Measurements from ENCODE around the gene ATP10A.

ATP10A gene

DNA sequence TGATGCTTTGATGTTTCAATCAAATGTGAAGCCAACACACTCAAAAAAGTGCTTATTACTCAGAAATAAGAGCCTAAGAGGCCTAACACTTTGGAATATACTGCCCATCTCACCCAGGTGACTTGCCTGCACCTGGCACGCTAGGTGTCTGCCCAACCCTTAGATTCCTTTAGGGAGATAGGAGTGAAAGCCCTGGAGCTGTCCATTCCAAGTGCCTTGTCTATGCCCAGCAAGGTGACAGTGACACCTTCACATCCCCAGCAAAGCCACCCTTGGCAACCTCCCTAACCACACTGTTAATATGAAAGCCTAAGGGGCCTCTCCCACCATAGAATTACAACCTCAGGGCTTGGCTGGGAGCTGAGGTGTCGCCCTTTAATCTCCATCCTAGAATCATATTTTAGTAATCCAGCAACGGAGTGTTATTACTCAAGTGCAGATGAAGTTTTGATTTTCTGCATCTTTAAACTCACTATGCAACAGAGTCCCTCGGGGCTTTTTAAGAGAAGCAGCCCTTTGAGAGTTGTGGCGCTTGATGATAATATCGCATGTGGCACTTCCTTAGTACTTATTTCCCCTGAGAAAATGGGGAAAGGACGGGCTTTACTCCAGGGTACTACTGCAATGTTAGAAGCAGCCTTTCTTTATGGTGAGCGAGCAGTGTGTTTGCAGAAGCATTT is 24.8 kb downstream of the ATP10A start:
- Histone ChIP-seq H3K9ac (ENCODE audit: low read length) (no peak overlapping the region), H3K9me3 (ENCODE audit: low read length) (no peaks in the 10 kb centered on the region), H3K27me3 (ENCODE audit: control insufficient read depth in 1 of 2, insufficient read depth in 2 of 2, low read length in 2 of 2) (no peaks in the 10 kb centered on the region), H3K4me3 (ENCODE audit: low read depth in 1 of 2, low read length in 2 of 2) (no peak overlapping the region), H3K36me3 (ENCODE audit: insufficient read depth, low read length) (peaks cover 3% of the 10 kb centered on the region), H3K27ac (ENCODE audit: low read depth, low read length) (no peak overlapping the region), H3K4me1 (ENCODE audit: insufficient read depth, low read length) (peaks cover 2% of the 10 kb centered on the region)

DNA sequence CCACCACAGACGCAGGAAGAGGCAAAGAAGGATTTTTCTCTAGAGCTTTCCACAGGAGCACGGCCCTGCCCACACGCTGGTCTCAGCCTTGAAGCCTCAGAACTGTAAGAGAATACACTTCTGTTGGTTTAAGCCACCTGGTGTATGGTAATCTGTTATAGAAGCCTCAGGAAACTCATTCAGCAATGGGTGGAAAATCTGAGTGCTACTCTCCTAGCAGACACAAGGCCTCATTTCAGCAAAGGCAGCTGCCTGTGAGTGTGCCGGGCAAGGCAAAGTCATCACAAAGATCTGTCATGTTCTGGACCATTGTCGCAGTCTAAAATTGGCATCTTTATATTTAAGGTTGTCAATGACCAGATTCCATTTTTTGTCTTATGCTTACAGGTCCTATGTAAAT is 31.0 kb downstream of the ATP10A start:
- Histone ChIP-seq H3K36me3 (ENCODE audit: insufficient read depth, low read length) (no peaks in the 10 kb centered on the region), H3K27ac (ENCODE audit: low read depth, low read length) (peak overlapping the region; percentile 41), H3K4me3 (ENCODE audit: low read depth in 1 of 2, low read length in 2 of 2) (no peak overlapping the region), H3K9ac (ENCODE audit: low read length) (no peak overlapping the region), H3K9me3 (ENCODE audit: low read length) (no peaks in the 10 kb centered on the region), H3K27me3 (ENCODE audit: control insufficient read depth in 1 of 2, insufficient read depth in 2 of 2, low read length in 2 of 2) (no peaks in the 10 kb centered on the region), H3K4me1 (ENCODE audit: insufficient read depth, low read length) (peaks cover 26% of the 10 kb centered on the region)

DNA sequence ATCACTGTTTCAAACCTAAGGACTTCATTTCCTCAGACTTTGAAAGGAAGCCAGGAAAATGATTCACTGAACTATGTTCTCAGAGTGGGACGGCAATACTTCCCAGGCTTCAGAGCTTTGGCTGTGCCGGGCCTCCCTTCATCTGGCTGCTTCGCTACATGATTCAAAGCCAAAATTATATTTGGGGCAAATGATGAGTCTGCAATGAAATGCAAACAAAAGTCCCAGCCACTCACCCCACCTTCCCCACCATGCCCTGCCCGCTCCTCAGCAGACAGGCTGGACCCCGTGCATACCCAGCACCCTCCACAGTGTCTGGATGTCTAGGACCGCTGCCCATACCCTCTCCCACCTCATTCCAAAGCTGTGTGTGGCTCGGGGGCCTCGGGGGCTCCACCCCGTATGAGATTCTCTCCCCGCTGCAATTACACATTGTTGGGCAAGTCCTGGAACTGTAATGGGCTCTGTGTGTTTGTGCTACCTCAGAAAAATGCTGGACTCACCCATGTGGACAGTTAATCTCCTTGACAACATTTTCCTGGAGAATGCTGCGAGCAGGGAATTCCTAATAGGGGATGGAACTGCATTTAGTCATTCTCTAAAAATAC is 32.2 kb downstream of the ATP10A start:
- peak overlapping the region in 1 of 2 donors; percentile 0 for H3K4me3 ChIP-seq (ENCODE audit: low read depth in 1 of 2, low read length in 2 of 2)
- no peaks in the 10 kb centered on the region for H3K36me3 ChIP-seq (ENCODE audit: insufficient read depth, low read length)
- H3K9ac ChIP-seq (ENCODE audit: low read length): peak overlapping the region; percentile 44
- H3K27ac ChIP-seq (ENCODE audit: low read depth, low read length): peak overlapping the region; percentile 64
- H3K4me1 ChIP-seq (ENCODE audit: insufficient read depth, low read length): peaks cover 26% of the 10 kb centered on the region
- no peaks in the 10 kb centered on the region for H3K27me3 ChIP-seq (ENCODE audit: control insufficient read depth in 1 of 2, insufficient read depth in 2 of 2, low read length in 2 of 2)
- no peaks in the 10 kb centered on the region for H3K9me3 ChIP-seq (ENCODE audit: low read length)

DNA sequence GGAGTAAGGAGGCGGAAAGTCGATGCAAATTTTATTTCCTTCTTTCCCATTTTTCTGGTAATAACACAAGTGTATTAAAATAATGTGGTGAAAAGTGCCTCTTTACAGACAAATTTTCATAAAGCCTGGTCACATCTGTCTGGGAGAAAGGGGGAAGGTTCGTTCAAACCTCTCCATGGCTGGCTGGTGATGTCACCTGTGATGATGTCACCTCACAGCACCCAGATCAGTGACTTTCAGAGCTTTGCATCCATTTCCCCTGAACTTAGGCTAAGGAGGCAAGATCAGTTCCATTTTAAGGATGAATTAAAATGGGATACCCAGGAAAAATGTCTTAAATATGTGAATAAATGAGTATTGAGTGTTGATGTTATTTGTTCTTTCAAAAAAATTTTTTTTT is 34.1 kb downstream of the ATP10A start:
- no peak overlapping the region for H3K9ac ChIP-seq (ENCODE audit: low read length)
- no peaks in the 10 kb centered on the region for H3K27me3 ChIP-seq (ENCODE audit: control insufficient read depth in 1 of 2, insufficient read depth in 2 of 2, low read length in 2 of 2)
- H3K4me3 ChIP-seq (ENCODE audit: low read depth in 1 of 2, low read length in 2 of 2): no peak overlapping the region
- H3K36me3 ChIP-seq (ENCODE audit: insufficient read depth, low read length): no peaks in the 10 kb centered on the region
- H3K27ac ChIP-seq (ENCODE audit: low read depth, low read length): no peak overlapping the region
- H3K9me3 ChIP-seq (ENCODE audit: low read length): no peaks in the 10 kb centered on the region
- peaks cover 35% of the 10 kb centered on the region for H3K4me1 ChIP-seq (ENCODE audit: insufficient read depth, low read length)

DNA sequence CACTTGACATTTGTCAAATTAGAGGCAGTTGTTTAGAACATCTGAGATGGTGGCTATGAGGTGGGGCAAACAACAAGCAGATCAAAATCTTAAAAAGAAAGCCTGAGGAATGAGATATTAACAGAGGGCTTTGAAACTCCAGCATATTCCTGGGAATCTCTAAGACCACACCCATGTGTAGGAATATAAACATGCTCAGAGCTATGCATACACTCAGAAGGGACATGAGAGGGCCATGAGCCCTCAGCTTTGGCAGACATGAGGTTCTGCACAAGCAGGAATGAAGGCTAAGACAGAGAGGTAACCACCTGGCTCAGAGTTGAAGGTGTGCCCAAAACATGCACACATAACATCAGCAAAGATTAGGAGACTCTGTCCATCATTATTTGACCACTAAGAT is 37.9 kb downstream of the ATP10A start:
- H3K4me1 ChIP-seq (ENCODE audit: insufficient read depth, low read length): peaks cover 16% of the 10 kb centered on the region
- H3K36me3 ChIP-seq (ENCODE audit: insufficient read depth, low read length): no peaks in the 10 kb centered on the region
- H3K27me3 ChIP-seq (ENCODE audit: control insufficient read depth in 1 of 2, insufficient read depth in 2 of 2, low read length in 2 of 2): no peaks in the 10 kb centered on the region
- H3K9me3 ChIP-seq (ENCODE audit: low read length): no peaks in the 10 kb centered on the region
- H3K27ac ChIP-seq (ENCODE audit: low read depth, low read length): no peak overlapping the region
- no peak overlapping the region for H3K4me3 ChIP-seq (ENCODE audit: low read depth in 1 of 2, low read length in 2 of 2)
- H3K9ac ChIP-seq (ENCODE audit: low read length): no peak overlapping the region

DNA sequence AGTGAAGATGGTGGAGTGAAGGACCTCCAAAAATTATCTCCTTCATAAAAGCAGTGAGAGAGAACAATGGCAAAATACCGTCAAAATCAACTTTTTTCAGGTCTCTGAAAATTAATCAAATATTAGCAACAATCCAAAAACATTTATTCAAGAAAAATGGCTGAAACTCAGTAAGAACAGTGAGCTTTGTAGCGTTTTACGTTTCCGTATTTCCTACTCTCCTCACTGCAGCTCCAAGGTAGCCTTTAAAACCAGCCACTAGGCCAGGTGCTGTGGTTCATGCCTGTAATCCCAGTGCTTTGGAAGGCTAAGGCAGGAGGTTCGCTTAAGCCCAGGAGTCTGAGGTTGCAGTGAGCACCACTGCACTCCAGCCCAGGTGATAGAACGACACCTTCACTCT is 38.5 kb downstream of the ATP10A start:
- H3K9ac ChIP-seq (ENCODE audit: low read length): no peak overlapping the region
- H3K9me3 ChIP-seq (ENCODE audit: low read length): no peaks in the 10 kb centered on the region
- H3K27me3 ChIP-seq (ENCODE audit: control insufficient read depth in 1 of 2, insufficient read depth in 2 of 2, low read length in 2 of 2): no peaks in the 10 kb centered on the region
- H3K36me3 ChIP-seq (ENCODE audit: insufficient read depth, low read length): no peaks in the 10 kb centered on the region
- H3K4me3 ChIP-seq (ENCODE audit: low read depth in 1 of 2, low read length in 2 of 2): no peak overlapping the region
- no peak overlapping the region for H3K27ac ChIP-seq (ENCODE audit: low read depth, low read length)
- peaks cover 10% of the 10 kb centered on the region for H3K4me1 ChIP-seq (ENCODE audit: insufficient read depth, low read length)

DNA sequence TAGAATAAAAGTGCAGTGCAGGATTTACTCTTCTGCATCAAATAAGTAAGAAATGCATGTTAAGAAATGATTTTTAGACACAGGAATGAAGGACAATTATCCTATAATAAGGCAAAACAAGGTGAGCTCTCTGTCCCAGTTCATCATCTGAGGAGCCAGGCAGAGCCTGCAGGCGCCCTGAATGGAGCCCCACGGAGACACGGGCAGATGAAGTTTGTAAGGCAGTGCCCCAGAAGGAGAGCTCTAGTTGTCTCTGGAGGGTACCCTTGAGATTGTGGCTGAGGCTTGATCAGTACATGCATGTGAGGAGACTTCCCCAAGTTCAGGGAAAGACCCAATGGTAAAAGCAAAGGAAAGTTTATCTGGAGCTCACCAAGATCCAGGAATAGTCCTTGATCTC is 50.3 kb downstream of the ATP10A start:
- no peaks in the 10 kb centered on the region for H3K4me1 ChIP-seq (ENCODE audit: insufficient read depth, low read length)

DNA sequence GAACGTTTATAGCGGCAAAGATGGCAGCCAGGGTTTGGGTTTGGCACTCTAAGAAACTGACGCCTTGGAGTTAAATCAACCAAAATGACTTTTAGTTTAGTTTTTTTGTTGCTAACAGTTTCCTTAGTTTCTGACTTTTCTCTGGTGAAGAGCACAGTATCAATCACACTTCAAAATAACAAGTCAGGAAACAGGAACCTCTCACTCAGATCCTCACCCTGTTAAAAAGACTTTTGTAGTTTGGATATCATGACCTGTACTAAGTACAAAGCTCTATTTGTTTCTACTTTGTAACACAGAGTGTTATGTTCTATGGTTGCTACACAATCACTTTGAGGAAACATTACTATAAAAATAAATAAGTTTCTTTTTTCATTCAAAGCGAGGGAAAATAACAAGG is 51.1 kb downstream of the ATP10A start:
- no peaks in the 10 kb centered on the region for H3K4me1 ChIP-seq (ENCODE audit: insufficient read depth, low read length)
- H3K9ac ChIP-seq (ENCODE audit: low read length): no peak overlapping the region
- no peaks in the 10 kb centered on the region for H3K9me3 ChIP-seq (ENCODE audit: low read length)
- H3K4me3 ChIP-seq (ENCODE audit: low read depth in 1 of 2, low read length in 2 of 2): no peak overlapping the region
- no peaks in the 10 kb centered on the region for H3K36me3 ChIP-seq (ENCODE audit: insufficient read depth, low read length)
- no peak overlapping the region for H3K27ac ChIP-seq (ENCODE audit: low read depth, low read length)
- H3K27me3 ChIP-seq (ENCODE audit: control insufficient read depth in 1 of 2, insufficient read depth in 2 of 2, low read length in 2 of 2): no peaks in the 10 kb centered on the region

More for the DNA sequence above, 50.3 kb downstream of the ATP10A start:
- Histone ChIP-seq H3K9me3 (ENCODE audit: low read length) (no peaks in the 10 kb centered on the region), H3K27me3 (ENCODE audit: control insufficient read depth in 1 of 2, insufficient read depth in 2 of 2, low read length in 2 of 2) (no peaks in the 10 kb centered on the region), H3K4me3 (ENCODE audit: low read depth in 1 of 2, low read length in 2 of 2) (no peak overlapping the region), H3K27ac (ENCODE audit: low read depth, low read length) (no peak overlapping the region), H3K36me3 (ENCODE audit: insufficient read depth, low read length) (no peaks in the 10 kb centered on the region), H3K9ac (ENCODE audit: low read length) (no peak overlapping the region)

DNA sequence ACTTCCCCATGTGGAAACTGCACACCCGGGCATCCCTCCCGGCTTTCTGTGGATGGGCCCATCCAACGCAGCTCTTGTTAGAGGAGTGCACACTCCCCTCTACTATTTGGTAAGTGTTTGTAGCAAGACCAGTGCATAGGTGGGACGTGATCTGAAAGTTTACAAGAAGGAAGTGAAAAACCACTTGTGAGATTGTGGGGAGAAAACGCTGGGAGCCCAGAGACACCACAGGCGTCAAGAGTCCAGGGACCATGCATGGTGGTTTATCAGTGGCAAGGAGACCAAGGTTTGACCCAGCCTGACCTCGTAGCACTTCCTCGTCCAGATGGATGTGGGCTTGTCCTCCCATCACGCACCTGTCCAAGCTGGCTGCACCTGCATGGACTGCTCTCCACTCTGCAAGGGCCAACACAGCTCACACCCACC is 51.6 kb downstream of the ATP10A start:
- Histone ChIP-seq H3K27ac (ENCODE audit: low read depth, low read length) (no peak overlapping the region), H3K36me3 (ENCODE audit: insufficient read depth, low read length) (no peaks in the 10 kb centered on the region), H3K9me3 (ENCODE audit: low read length) (no peaks in the 10 kb centered on the region), H3K27me3 (ENCODE audit: control insufficient read depth in 1 of 2, insufficient read depth in 2 of 2, low read length in 2 of 2) (no peaks in the 10 kb centered on the region), H3K9ac (ENCODE audit: low read length) (no peak overlapping the region), H3K4me1 (ENCODE audit: insufficient read depth, low read length) (no peaks in the 10 kb centered on the region), H3K4me3 (ENCODE audit: low read depth in 1 of 2, low read length in 2 of 2) (no peak overlapping the region)

DNA sequence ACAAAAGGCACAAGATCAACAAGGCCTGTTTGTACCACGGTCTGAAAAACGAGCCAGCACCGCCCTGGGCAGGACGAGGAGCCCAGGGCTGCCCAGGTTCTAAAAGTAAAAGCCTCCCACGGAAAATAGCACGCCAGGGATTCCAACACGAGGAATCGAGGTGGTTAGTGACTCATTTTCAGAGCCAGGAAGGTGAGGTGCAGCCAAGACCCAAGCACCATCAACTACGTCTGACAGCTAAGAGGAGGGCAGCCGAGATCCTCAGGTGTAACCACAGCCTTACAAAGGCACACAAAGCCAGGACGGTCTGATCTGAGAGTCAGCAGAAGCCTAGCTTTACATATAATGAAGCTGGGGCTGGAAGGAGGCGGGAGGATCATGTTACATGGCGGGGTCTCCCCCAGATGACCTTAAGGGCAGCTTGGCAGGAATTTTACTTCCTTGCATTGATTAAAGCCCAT is 52.5 kb downstream of the ATP10A start:
- H3K27ac ChIP-seq (ENCODE audit: low read depth, low read length): no peak overlapping the region
- H3K36me3 ChIP-seq (ENCODE audit: insufficient read depth, low read length): no peaks in the 10 kb centered on the region
- H3K27me3 ChIP-seq (ENCODE audit: control insufficient read depth in 1 of 2, insufficient read depth in 2 of 2, low read length in 2 of 2): no peaks in the 10 kb centered on the region
- no peak overlapping the region for H3K9ac ChIP-seq (ENCODE audit: low read length)
- no peak overlapping the region for H3K4me3 ChIP-seq (ENCODE audit: low read depth in 1 of 2, low read length in 2 of 2)
- no peaks in the 10 kb centered on the region for H3K9me3 ChIP-seq (ENCODE audit: low read length)
- H3K4me1 ChIP-seq (ENCODE audit: insufficient read depth, low read length): no peaks in the 10 kb centered on the region

DNA sequence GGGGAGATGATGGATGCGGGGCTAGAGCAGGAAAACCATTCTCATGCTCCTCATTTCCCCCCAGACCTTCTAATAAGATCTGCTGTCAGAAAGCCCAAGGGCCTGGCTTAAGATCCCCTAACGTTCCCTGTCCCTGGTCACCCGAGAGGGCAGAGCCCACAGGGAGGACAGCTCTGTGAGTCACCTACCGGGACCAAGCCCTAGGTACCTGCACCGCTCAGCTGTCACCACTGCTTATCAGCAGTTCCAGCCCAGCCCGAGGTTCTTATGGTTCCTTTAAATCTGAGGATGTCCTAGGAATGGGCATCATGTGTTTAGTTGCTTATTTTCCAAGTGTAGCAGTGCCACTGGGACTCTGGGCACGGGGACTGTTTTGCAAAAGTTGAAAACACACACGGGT is 53.0 kb downstream of the ATP10A start:
- Histone ChIP-seq H3K9ac (ENCODE audit: low read length) (no peak overlapping the region), H3K4me1 (ENCODE audit: insufficient read depth, low read length) (no peaks in the 10 kb centered on the region), H3K27ac (ENCODE audit: low read depth, low read length) (no peak overlapping the region), H3K9me3 (ENCODE audit: low read length) (no peaks in the 10 kb centered on the region), H3K27me3 (ENCODE audit: control insufficient read depth in 1 of 2, insufficient read depth in 2 of 2, low read length in 2 of 2) (no peaks in the 10 kb centered on the region), H3K36me3 (ENCODE audit: insufficient read depth, low read length) (no peaks in the 10 kb centered on the region), H3K4me3 (ENCODE audit: low read depth in 1 of 2, low read length in 2 of 2) (no peak overlapping the region)

DNA sequence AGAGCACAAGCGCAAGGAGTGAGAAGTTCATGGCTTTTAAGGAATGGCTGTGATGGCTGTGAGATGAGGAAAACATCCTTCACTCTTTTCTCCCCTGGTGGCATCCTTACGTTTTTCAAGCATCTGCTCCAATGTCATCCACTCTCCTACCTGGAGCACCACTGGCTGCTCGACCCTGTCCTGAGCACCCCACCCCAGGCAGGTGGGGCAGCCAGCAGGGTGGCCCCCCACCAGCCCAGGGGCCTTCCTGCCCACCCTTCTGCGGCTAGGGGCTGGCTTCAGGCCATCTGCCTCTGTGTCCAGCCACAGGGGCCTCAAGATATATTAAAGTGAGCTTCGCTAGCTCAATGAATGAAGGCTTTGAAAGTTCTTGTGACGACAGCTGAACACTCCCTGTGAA is 56.1 kb downstream of the ATP10A start:
- H3K9ac ChIP-seq (ENCODE audit: low read length): no peak overlapping the region
- H3K4me1 ChIP-seq (ENCODE audit: insufficient read depth, low read length): no peaks in the 10 kb centered on the region
- H3K36me3 ChIP-seq (ENCODE audit: insufficient read depth, low read length): no peaks in the 10 kb centered on the region
- H3K4me3 ChIP-seq (ENCODE audit: low read depth in 1 of 2, low read length in 2 of 2): no peak overlapping the region
- no peaks in the 10 kb centered on the region for H3K9me3 ChIP-seq (ENCODE audit: low read length)
- H3K27ac ChIP-seq (ENCODE audit: low read depth, low read length): no peak overlapping the region
- no peaks in the 10 kb centered on the region for H3K27me3 ChIP-seq (ENCODE audit: control insufficient read depth in 1 of 2, insufficient read depth in 2 of 2, low read length in 2 of 2)

All from muscle layer of colon (tissue), 2 donors.